ENCODE data around the gene RRAGA. TPM values are rescaled to one million over a fixed set of nuclear protein-coding genes. Genes with fewer than 3 reads are reported as not detected.
A peak's percentile ranks its signal among the peaks of the same experiment; 100 is the strongest.

RRAGA gene
- total RNA-seq, 1 experiment from 2014 or later: 56.4 TPM

- Mint-ChIP-seq H3K27me3 (ENCODE audit: low read depth) (peaks cover 1% of the 10 kb centered on the region), H3K9me3 (no peaks in the 10 kb centered on the region), H3K27ac (no peak overlapping the region), H3K4me3 (no peak overlapping the region), H3K36me3 (ENCODE audit: insufficient read depth in 1 of 3, low read depth in 3 of 3) (no peaks in the 10 kb centered on the region), H3K4me1 (no peaks in the 10 kb centered on the region)
- no peak overlapping the region for H3K18ac ChIP-seq (ENCODE audit: insufficient read length, low read depth, low read length)
- WGBS (ENCODE audit: extremely low coverage, insufficient read length, low lambda C conversion rate): no CpG with 5 or more reads among the region's 8 CpGs
- no peak overlapping the region for H4K5ac ChIP-seq (ENCODE audit: insufficient read length, low read depth, low read length)
- no peak overlapping the region for H4K91ac ChIP-seq (ENCODE audit: insufficient read length, low read depth, low read length)
- DNase-seq: peak; percentile 61
- no peak overlapping the region for H2BK20ac ChIP-seq (ENCODE audit: low read depth, low read length, poor library complexity, severe bottlenecking)
- no peak overlapping the region for H4K8ac ChIP-seq (replicated peaks; ENCODE audit: insufficient read length, low read depth, low read length)
- no peak overlapping the region for H2BK5ac ChIP-seq (ENCODE audit: insufficient read length, low read length)
- H3K56ac ChIP-seq (ENCODE audit: insufficient read length, low read depth, low read length): no peak overlapping the region
- no peak overlapping the region for H2BK15ac ChIP-seq (ENCODE audit: low read depth, low read length)
- H3K4ac ChIP-seq (ENCODE audit: low read depth, low read length): no peak overlapping the region
- H3K9me3 ChIP-seq (ENCODE audit: control insufficient read depth, low read depth, low read length): no peaks in the 10 kb centered on the region
- TF ChIP-seq, protein P1, sequence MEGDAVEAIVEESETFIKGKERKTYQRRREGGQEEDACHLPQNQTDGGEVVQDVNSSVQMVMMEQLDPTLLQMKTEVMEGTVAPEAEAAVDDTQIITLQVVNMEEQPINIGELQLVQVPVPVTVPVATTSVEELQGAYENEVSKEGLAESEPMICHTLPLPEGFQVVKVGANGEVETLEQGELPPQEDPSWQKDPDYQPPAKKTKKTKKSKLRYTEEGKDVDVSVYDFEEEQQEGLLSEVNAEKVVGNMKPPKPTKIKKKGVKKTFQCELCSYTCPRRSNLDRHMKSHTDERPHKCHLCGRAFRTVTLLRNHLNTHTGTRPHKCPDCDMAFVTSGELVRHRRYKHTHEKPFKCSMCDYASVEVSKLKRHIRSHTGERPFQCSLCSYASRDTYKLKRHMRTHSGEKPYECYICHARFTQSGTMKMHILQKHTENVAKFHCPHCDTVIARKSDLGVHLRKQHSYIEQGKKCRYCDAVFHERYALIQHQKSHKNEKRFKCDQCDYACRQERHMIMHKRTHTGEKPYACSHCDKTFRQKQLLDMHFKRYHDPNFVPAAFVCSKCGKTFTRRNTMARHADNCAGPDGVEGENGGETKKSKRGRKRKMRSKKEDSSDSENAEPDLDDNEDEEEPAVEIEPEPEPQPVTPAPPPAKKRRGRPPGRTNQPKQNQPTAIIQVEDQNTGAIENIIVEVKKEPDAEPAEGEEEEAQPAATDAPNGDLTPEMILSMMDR (conservative IDR thresholded peaks at IDR 0.05): peak; percentile 87
- H3T11ph ChIP-seq (ENCODE audit: low read length): no peak overlapping the region
- H3K23me2 ChIP-seq (ENCODE audit: insufficient read length, low read depth, low read length, poor library complexity, severe bottlenecking): no peaks in the 10 kb centered on the region
- no peak overlapping the region for H2AFZ ChIP-seq (ENCODE audit: low read length)
- no peaks in the 10 kb centered on the region for H3K27me3 ChIP-seq (ENCODE audit: insufficient read depth, low read length)
- H3K4me2 ChIP-seq (ENCODE audit: insufficient read depth, insufficient read length, low read length): no peak overlapping the region
- H3K23ac ChIP-seq (ENCODE audit: insufficient read length, low read depth, low read length): no peak overlapping the region
- no peak overlapping the region for H2BK12ac ChIP-seq (ENCODE audit: insufficient read length, low read depth, low read length)
- H3K14ac ChIP-seq (ENCODE audit: insufficient read depth, low read length): no peak overlapping the region
- no peak overlapping the region for H3K27ac ChIP-seq (ENCODE audit: insufficient read length, low read depth, low read length)
- H4K20me1 ChIP-seq (ENCODE audit: control insufficient read depth, insufficient read depth, insufficient read length): no peaks in the 10 kb centered on the region
- H2AK5ac ChIP-seq (ENCODE audit: insufficient read length, low read length): no peak overlapping the region
- H3K4me1 ChIP-seq (ENCODE audit: insufficient read depth, low read length): no peaks in the 10 kb centered on the region
- H2BK120ac ChIP-seq (ENCODE audit: low read depth, low read length, poor library complexity, severe bottlenecking): no peak overlapping the region
- H3K79me1 ChIP-seq (ENCODE audit: insufficient read depth, low read depth, low read length, poor library complexity, severe bottlenecking): no peaks in the 10 kb centered on the region
- H3K9ac ChIP-seq (ENCODE audit: extremely low read depth, insufficient read length, low read length): no peak overlapping the region
- H3K79me2 ChIP-seq (ENCODE audit: insufficient read depth, low read length): no peaks in the 10 kb centered on the region
These were observed 20.3 kb upstream of the RRAGA start for GRCh38 chr9:19028835-19029451.

All from H9 (cell line).